Natural killer cell (primary cell): ENCODE measurements around the gene CXXC5. TPM values are rescaled to one million over a fixed set of nuclear protein-coding genes. Genes with fewer than 3 reads are reported as not detected.
A peak's percentile ranks its signal among the peaks of the same experiment; 100 is the strongest.

Experiments used
- ATAC-seq, 3 donors: fragments of 150-1000 bp in 2 of 3; fragments of 200-7000 bp in 1 of 3; cut with Tn5 transposase; 1 replicate in 1 of 3; 2 replicates in 2 of 3; pipeline ENCODE4 v1.10.0; 2021; ENCODE audit warnings: mild to moderate bottlenecking in 2 of 3, moderate library complexity in 2 of 3
- DNase-seq, 2 donors: peaks; one replicate each; pipeline versions ENCODE4 v3.0.0 to v3.0.0-alpha.2; 2013 to 2021; ENCODE audit warnings: mixed read lengths in 1 of 2
- H3K27ac ChIP-seq: one replicate; pipeline ENCODE4 v1.5.1; 2013; ENCODE audit warnings: mild to moderate bottlenecking, low read length
- H3K27me3 ChIP-seq: one replicate; pipeline ENCODE4 v1.6.1; 2013; ENCODE audit warnings: low read length; ENCODE audit not compliant: control insufficient read depth, insufficient read depth
- H3K36me3 ChIP-seq: one replicate; pipeline ENCODE4 v1.6.1; 2013; ENCODE audit warnings: low read length; ENCODE audit not compliant: control insufficient read depth, insufficient read depth
- H3K4me1 ChIP-seq: one replicate; pipeline ENCODE4 v1.6.1; 2013; ENCODE audit warnings: low read length; ENCODE audit not compliant: control insufficient read depth, insufficient read depth
- H3K4me3 ChIP-seq: one replicate; pipeline ENCODE4 v1.5.1; 2013; ENCODE audit warnings: low read length
- H3K9me3 ChIP-seq: one replicate; pipeline ENCODE4 v1.6.1; 2013; ENCODE audit warnings: low read length; ENCODE audit not compliant: control insufficient read depth, insufficient read depth
- H3K27ac Mint-ChIP-seq, 2 donors: one replicate each; pipeline ENCODE4 v1.8.0; 2022; ENCODE audit warnings: mild to moderate bottlenecking in 2 of 2, mixed read lengths in 2 of 2, moderate library complexity in 1 of 2
- H3K27me3 Mint-ChIP-seq, 2 donors: one replicate each; pipeline ENCODE4 v1.8.0; 2022; ENCODE audit warnings: low read depth in 2 of 2, mixed read lengths in 2 of 2
- H3K36me3 Mint-ChIP-seq: one replicate; pipeline ENCODE4 v1.8.0; 2022; ENCODE audit warnings: mixed read lengths
- H3K4me1 Mint-ChIP-seq, 2 donors: one replicate each; pipeline ENCODE4 v1.8.0; 2022; ENCODE audit warnings: mixed read lengths in 2 of 2
- H3K4me3 Mint-ChIP-seq: one replicate; pipeline ENCODE4 v1.8.0; 2022; ENCODE audit warnings: mild to moderate bottlenecking, moderate library complexity, mixed read lengths
- H3K9me3 Mint-ChIP-seq, 2 donors: one replicate each; pipeline ENCODE4 v1.8.0; 2022; ENCODE audit warnings: mixed read lengths in 2 of 2
- CTCF ChIP-seq: fragments of 200-600 bp; IDR thresholded peaks from one replicate; pipeline ENCODE4 v1.8.0; 2022; ENCODE audit warnings: antibody characterized with exemption
- WGBS: methylation state at CpG from one replicate; pipeline ENCODE4 v1.1.7; 2013; ENCODE audit warnings: missing lambda C conversion rate; ENCODE audit not compliant: insufficient coverage; 5-methylcytosine and 5-hydroxymethylcytosine counted together
- intact Hi-C: fragments of 100-400 bp; cut with micrococcal nuclease; formaldehyde crosslinking; loops from one replicate; pipeline ENCODE4 v1.14.2; 2022
- total RNA-seq, 4 donors: library from RNA; stranded (reverse); fragments of 120-200 nt in 1 of 4; gene quantifications; one replicate each; pipeline versions ENCODE4 v1.2.3 to v1.2.4, GENCODE V29; 2013 to 2022

The CXXC5 gene
- total RNA-seq, 3 donors from 2014 or later (not counting 1 experiment from before 2014, with no cell fraction given): 75.6 to 124 (median 84.8) TPM

DNA sequence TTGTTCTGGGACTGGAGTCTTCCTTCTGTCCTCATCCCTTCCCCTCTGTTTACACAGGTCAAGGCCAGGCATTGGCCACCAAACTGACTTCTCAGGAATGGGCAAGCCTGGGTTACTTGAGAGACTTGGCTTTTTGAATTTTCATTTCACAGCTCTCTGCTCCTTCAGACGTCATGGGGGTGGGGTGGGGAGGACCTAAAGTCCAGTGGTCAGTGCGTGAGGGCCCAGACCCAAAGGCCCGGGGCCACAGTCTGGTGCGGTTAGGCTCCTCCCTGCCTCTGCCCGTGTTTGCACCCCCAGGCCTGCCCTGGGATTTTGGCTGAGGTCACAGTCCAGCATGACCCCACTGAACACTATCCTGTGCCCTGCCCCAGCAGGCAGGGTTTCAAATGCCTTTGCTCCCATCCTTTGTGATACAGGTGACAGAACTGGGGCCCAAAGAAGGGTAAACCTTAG lies 4.1 kb upstream of the CXXC5 start:
- WGBS: 88% methylated on average over 5 of the region's 5 CpGs

DNA sequence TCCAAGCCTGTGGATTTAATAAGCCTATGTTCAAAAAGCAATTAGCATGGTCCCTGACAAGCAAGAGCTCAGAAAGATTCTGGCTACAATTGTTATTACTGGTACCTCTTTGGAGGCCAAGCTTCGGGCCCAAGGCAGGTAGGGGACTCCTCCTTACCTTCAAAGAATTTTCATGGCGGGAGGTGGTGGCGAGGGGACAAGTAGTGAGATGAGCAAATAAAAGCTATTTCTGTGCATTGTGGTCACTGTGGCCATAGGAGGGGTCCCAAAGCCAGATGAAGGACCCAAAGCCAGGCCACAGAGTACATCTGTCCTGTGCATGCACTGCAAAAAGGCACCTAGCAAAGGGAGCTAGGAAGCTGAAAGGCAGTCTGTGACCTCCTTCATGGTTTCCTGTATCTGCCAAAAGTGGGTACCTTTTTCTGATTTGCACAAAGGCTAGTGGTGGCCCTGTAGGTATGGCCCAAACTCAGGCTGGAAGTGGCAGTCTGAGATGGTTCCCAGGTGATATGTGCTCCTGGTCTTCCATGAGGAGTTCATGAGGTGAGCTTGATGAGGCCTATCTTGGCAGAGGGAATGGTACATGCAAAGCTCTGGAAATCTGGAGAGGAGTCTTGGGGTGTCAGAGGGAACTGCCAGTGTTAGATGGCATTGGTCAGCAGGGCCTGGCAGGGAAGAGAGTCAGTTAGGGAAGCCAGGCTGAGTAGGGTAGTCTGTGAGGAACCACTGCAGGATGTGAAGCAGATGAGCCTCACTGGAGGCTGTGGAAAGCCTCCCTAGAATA lies 3.3 kb upstream of the CXXC5 start:
- Histone ChIP-seq H3K4me1 (peaks cover 52% of the 10 kb centered on the region), H3K4me3 (no peak overlapping the region), H3K36me3 (no peaks in the 10 kb centered on the region), H3K9me3 (no peaks in the 10 kb centered on the region), H3K27me3 (no peaks in the 10 kb centered on the region), H3K27ac (no peak overlapping the region)
- intact Hi-C loops: no loop called here
- Mint-ChIP-seq H3K27me3 (no peaks in the 10 kb centered on the region), H3K36me3 (no peaks in the 10 kb centered on the region), H3K4me3 (peak overlapping the region; percentile 21), H3K4me1 (peaks cover 24 to 37% of the 10 kb centered on the region in 2 donors), H3K27ac (peak overlapping the region in 1 of 2 donors; percentile 68), H3K9me3 (no peaks in the 10 kb centered on the region)
- TF ChIP-seq CTCF: no peak
- WGBS: 62% methylated on average over 3 of the region's 3 CpGs
- ATAC-seq: no peak
- no peak for DNase-seq

More for the DNA sequence above, 4.1 kb upstream of the CXXC5 start:
- no peaks in the 10 kb centered on the region for H3K9me3 ChIP-seq
- no peaks in the 10 kb centered on the region for H3K36me3 ChIP-seq
- H3K27me3 ChIP-seq: no peaks in the 10 kb centered on the region
- ATAC-seq: no peak
- H3K9me3 Mint-ChIP-seq: no peaks in the 10 kb centered on the region
- H3K36me3 Mint-ChIP-seq: no peaks in the 10 kb centered on the region
- no peak for TF ChIP-seq CTCF
- H3K27ac ChIP-seq: no peak overlapping the region
- peaks cover 26 to 36% of the 10 kb centered on the region in 2 donors for H3K4me1 Mint-ChIP-seq
- H3K4me3 Mint-ChIP-seq: no peak overlapping the region
- intact Hi-C loops: no loop called here
- H3K4me3 ChIP-seq: no peak overlapping the region
- peak overlapping the region in 1 of 2 donors; percentile 68 for H3K27ac Mint-ChIP-seq
- no peak for DNase-seq
- H3K27me3 Mint-ChIP-seq: no peaks in the 10 kb centered on the region
- peaks cover 55% of the 10 kb centered on the region for H3K4me1 ChIP-seq

GRCh38 chr5:139645430-139645871 lies 2.7 kb upstream of the CXXC5 start:
- TF ChIP-seq CTCF: no peak
- Histone ChIP-seq H3K4me1 (peaks cover 53% of the 10 kb centered on the region), H3K36me3 (no peaks in the 10 kb centered on the region), H3K27me3 (no peaks in the 10 kb centered on the region), H3K4me3 (no peak overlapping the region), H3K9me3 (no peaks in the 10 kb centered on the region), H3K27ac (no peak overlapping the region)
- Mint-ChIP-seq H3K27me3 (no peaks in the 10 kb centered on the region), H3K4me3 (peak overlapping the region; percentile 17), H3K27ac (peak overlapping the region in 1 of 2 donors; percentile 52), H3K36me3 (no peaks in the 10 kb centered on the region), H3K9me3 (no peaks in the 10 kb centered on the region), H3K4me1 (peaks cover 29 to 42% of the 10 kb centered on the region in 2 donors)
- 91% methylated on average over 3 of the region's 3 CpGs for WGBS
- DNase-seq (no peak), ATAC-seq (no peak)
- intact Hi-C loops: no loop called here
